ENCODE results near the gene CABLES2.

DNA sequence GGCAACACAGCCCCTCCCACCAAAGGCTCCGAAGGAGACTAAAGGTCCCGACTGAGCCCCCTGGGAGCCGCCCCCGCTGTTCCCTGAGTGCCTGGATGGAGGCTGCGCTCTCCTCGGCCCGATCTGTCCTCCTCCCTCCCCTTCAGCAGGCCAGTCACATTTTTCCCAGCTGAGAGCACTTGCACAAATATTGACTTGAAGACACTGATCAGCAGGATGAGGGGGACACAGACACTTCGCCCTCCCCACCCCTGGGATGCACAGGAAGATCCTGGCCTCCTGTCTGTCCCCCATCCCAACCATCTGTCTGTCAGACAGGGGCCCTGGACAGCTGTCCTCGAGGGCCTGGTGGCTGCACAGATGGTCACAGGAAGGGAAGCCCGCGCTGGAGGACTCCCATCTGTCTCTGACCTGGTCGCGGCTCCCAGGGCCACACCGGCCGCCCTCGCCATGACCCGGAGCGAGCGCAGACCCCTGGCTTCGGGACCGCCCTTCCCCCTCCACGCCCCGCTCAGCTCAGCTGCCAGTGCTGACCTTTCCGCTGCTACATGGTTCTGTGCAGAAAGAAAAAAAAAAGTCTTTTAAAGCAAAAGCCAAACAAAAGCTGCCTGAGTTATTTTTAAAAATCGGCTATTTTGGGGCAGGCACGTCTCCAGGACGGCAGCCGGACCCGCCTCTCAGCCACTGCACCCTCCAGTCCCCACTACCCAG, 51.1 kb downstream of the CABLES2 start:
- TF ChIP-seq TAF1 (IDR thresholded peaks at IDR 0.05; ENCODE audit: borderline replicate concordance, low read depth, low read length) = no peak
- no peak for TF ChIP-seq POLR2A (IDR thresholded peaks at IDR 0.05; ENCODE audit: low read depth, low read length)

Data from GM12892 (cell line).